A673 (cell line): ENCODE data around the gene FAM89A. TPM values are rescaled to one million over a fixed set of nuclear protein-coding genes. Genes with fewer than 3 reads are reported as not detected.
"Not testable (repeated sequence)": the region's sequence is repeated elsewhere in the genome, so short reads cannot be mapped to it uniquely, and the experiment has no call there.

Experiments
- BruUV-seq: library from RNA; stranded (reverse); fragments of 400-500 nt; replicated peaks from 2 replicates; lab custom pipeline; 2021; lab: Mats Ljungman, UMichigan
- CTCF ChIA-PET: fragments of 300-600 bp; sonication (Branson Sonifier 250); formaldehyde crosslinking; loops from one replicate; lab custom pipeline; 2022; ENCODE audit warnings: antibody characterized with exemption; lab: Charles Lee
- POLR2A ChIA-PET: fragments of 300-600 bp; sonication (Branson Sonifier 250); formaldehyde crosslinking; loops from one replicate; lab custom pipeline; 2022; ENCODE audit warnings: antibody characterized with exemption; ENCODE audit not compliant: low non-redundant PET; lab: Charles Lee
- DNase-seq: peaks from one replicate; pipeline ENCODE4 v3.0.0-alpha.2; 2015; ENCODE audit warnings: low spot score
- H3K27ac ChIP-seq: fragments of 200-600 bp; sonication (generic); 2 replicates; pipeline ENCODE4 v1.5.1; 2016; ENCODE audit warnings: mixed run types, low read depth, mild to moderate bottlenecking, mixed read lengths, antibody characterized with exemption, low read length; ENCODE audit not compliant: poor library complexity, severe bottlenecking
- H3K27me3 ChIP-seq: fragments of 200-600 bp; sonication (generic); replicated peaks from 2 replicates; pipeline ENCODE4 v1.6.1; 2017; ENCODE audit warnings: mixed run types, low read depth, mild to moderate bottlenecking, mixed read lengths, antibody characterized with exemption, low read length; ENCODE audit not compliant: insufficient read depth, poor library complexity
- H3K36me3 ChIP-seq: fragments of 200-600 bp; sonication (generic); 2 replicates; pipeline ENCODE4 v1.6.1; 2016; ENCODE audit warnings: mixed run types, mild to moderate bottlenecking, mixed read lengths, antibody characterized with exemption, low read length; ENCODE audit not compliant: insufficient read depth, poor library complexity, severe bottlenecking
- H3K4me1 ChIP-seq: fragments of 200-600 bp; sonication (generic); 2 replicates; pipeline ENCODE4 v1.6.1; 2017; ENCODE audit warnings: mixed run types, mild to moderate bottlenecking, mixed read lengths, antibody characterized with exemption, low read length; ENCODE audit not compliant: insufficient read depth, poor library complexity, severe bottlenecking
- H3K4me3 ChIP-seq: fragments of 200-600 bp; sonication (generic); 2 replicates; pipeline ENCODE4 v1.5.1; 2016; ENCODE audit warnings: low read depth, mixed run types, mild to moderate bottlenecking, mixed read lengths, low read length; ENCODE audit not compliant: poor library complexity, severe bottlenecking
- H3K9me3 ChIP-seq: fragments of 200-600 bp; sonication (generic); 2 replicates; pipeline ENCODE4 v1.6.1; 2016; ENCODE audit warnings: mixed run types, low read depth, mild to moderate bottlenecking, mixed read lengths, antibody characterized with exemption, low read length; ENCODE audit not compliant: poor library complexity, severe bottlenecking
- CTCF ChIP-seq: fragments of 300-800, 200-600 bp; sonication (generic); conservative IDR thresholded peaks from 2 replicates; pipeline ENCODE4 v1.5.1; 2017; ENCODE audit warnings: low read depth, mild to moderate bottlenecking, antibody characterized with exemption, low read length, moderate library complexity, mixed read lengths
- EZH2 ChIP-seq: fragments of 200-600 bp; sonication (generic); IDR thresholded peaks from 2 replicates; pipeline ENCODE4 v1.6.1; 2017; ENCODE audit warnings: borderline replicate concordance, low read depth, mild to moderate bottlenecking, mixed read lengths, antibody characterized with exemption, low read length; ENCODE audit not compliant: poor library complexity, severe bottlenecking
- intact Hi-C: fragments of 100-400 bp; cut with micrococcal nuclease; formaldehyde crosslinking; loops from one replicate; pipeline ENCODE4 v1.10.0; 2022; ENCODE audit not compliant: unreplicated experiment
- total RNA-seq: library from RNA; stranded (reverse); gene quantifications from 2 replicates; pipeline ENCODE4 v1.2.3, GENCODE V29; 2021

FAM89A gene
- total RNA-seq, 1 experiment from 2014 or later: 12.1 TPM

- H3K36me3 ChIP-seq: no peaks in the 10 kb centered on the region
- no TSS peak for BruUV-seq
- H3K27ac ChIP-seq: no peak overlapping the region
- POLR2A ChIA-PET: no interaction called here
- H3K9me3 ChIP-seq: peaks cover 6% of the 10 kb centered on the region
- intact Hi-C loops: no loop called here
- CTCF ChIA-PET: no interaction called here
- DNase-seq: no peak
- H3K27me3 ChIP-seq: no peaks in the 10 kb centered on the region
- no peaks in the 10 kb centered on the region for H3K4me1 ChIP-seq
- no peak overlapping the region for H3K4me3 ChIP-seq
- TF ChIP-seq CTCF (no peak), EZH2 (no peak)
These were observed 28.1 kb downstream of the FAM89A start for GRCh38 chr1:231011963-231012362.

- ChIA-PET CTCF (no interaction called here), POLR2A (no interaction called here)
- Histone ChIP-seq H3K4me3 (no peak overlapping the region), H3K36me3 (no peaks in the 10 kb centered on the region), H3K9me3 (peaks cover 7% of the 10 kb centered on the region), H3K4me1 (no peaks in the 10 kb centered on the region), H3K27me3 (no peaks in the 10 kb centered on the region), H3K27ac (no peak overlapping the region)
- intact Hi-C loops: no loop called here
- DNase-seq: no peak
- no peak for TF ChIP-seq CTCF
- TF ChIP-seq EZH2: no peak
- BruUV-seq: no TSS peak
These were observed 28.7 kb downstream of the FAM89A start for GRCh38 chr1:231011360-231011759.

GRCh38 chr1:231007535-231007934, 32.5 kb downstream of the FAM89A start:
- peaks cover 25% of the 10 kb centered on the region for H3K9me3 ChIP-seq

GRCh38 chr1:231001892-231002291, 38.2 kb downstream of the FAM89A start:
- Histone ChIP-seq H3K27ac (no peak overlapping the region), H3K27me3 (no peaks in the 10 kb centered on the region), H3K4me1 (no peaks in the 10 kb centered on the region), H3K36me3 (peaks cover 35% of the 10 kb centered on the region), H3K9me3 (peaks cover 18% of the 10 kb centered on the region), H3K4me3 (no peak overlapping the region)
- intact Hi-C loops: no loop called here
- ChIA-PET POLR2A (no interaction called here), CTCF (interaction anchor here (0.6 kb wide), 1 partner anchor 50 kb away, joined by 3 read pairs; no protein-coding TSS in a partner anchor)
- BruUV-seq: no TSS peak
- DNase-seq: no peak
- TF ChIP-seq CTCF (no peak), EZH2 (no peak)

More at GRCh38 chr1:231007535-231007934, 32.5 kb downstream of the FAM89A start:
- DNase-seq, BruUV-seq, H3K27ac ChIP-seq, intact Hi-C loops, H3K4me1 ChIP-seq, CTCF ChIA-PET, POLR2A ChIA-PET, H3K36me3 ChIP-seq, H3K4me3 ChIP-seq, H3K27me3 ChIP-seq: not testable (repeated sequence)
